DMS 273 treated with DMSO at 0.1 percent for 48 hours (cell line): Measurements from ENCODE around the gene CEP162.
"Not testable (repeated sequence)": the region's sequence is repeated elsewhere in the genome, so short reads cannot be mapped to it uniquely, and the experiment has no call there.

Experiments used
- DNase-seq: peaks from one replicate; lab custom pipeline; 2025; lab: John Stamatoyannopoulos, UW

Gene CEP162

GRCh38 chr6:84224251-84224650 is 3.2 kb downstream of the CEP162 start:
- DNase-seq: no peak

GRCh38 chr6:84223608-84224007 is 3.8 kb downstream of the CEP162 start:
- not testable (repeated sequence) for DNase-seq

DNA sequence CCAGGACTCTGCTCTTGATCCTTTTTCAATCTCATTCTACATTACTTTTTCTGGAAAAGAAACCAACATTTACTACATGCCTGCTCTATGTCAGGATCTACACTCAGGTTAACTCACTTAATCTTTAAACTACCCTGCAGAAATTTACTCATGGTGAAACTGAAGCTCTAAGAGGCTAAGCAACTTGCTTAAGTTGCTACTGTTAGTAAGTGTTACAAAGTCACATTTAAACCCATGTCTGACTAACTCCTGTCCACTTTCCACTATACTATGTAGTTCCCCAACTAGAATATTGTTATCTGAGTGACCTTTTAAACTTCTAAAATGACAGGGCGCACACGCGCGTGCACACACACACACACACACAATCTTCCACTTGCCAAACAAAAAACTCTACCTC is 5.0 kb downstream of the CEP162 start:
- no peak for DNase-seq

- no peak for DNase-seq
These were observed 6.5 kb downstream of the CEP162 start for GRCh38 chr6:84220809-84221409.

DNA sequence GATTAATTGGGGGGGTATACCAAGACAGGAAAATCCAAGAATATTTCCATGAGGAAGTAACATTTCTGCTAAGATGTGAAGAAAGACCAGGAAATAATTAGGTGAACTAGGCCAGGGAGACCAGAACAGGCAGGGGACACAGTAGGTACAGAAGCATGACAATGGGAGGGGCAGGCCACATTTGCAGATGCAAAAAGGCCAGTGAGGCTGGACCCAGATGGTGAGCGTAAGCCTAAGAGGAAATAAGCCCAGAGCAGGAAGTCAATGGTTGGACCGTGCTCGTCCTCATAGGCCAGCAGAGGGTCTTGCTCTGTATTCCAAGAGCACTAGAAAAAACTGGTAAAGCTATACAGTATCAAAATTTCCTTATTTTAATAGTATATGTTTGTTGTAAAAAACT is 9.4 kb downstream of the CEP162 start:
- no peak for DNase-seq

DNA sequence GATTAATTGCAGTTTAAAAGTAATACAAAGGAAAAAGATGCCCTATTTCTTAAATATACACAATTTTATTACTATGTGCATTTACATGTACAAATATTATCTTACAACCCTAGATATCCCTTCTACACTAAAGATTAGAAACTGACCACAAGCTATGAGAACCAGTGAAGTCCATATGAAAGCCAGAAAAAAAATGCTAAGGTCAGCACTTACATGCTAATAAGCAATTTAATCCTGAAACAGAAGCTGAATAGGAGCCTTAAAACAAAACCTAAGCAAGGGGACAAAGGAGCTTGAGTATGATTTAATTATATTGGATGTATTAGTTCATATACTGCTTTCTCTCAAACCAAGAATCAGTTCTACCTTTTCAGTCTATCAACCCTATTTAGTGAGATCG is 14.2 kb downstream of the CEP162 start:
- DNase-seq: no peak

GRCh38 chr6:84204011-84204410 is 23.4 kb downstream of the CEP162 start:
- DNase-seq: no peak

- not testable (repeated sequence) for DNase-seq
These were observed 27.5 kb downstream of the CEP162 start for GRCh38 chr6:84199987-84200386.

- DNase-seq: no peak
These were observed 29.7 kb downstream of the CEP162 start for GRCh38 chr6:84197708-84198107.

DNA sequence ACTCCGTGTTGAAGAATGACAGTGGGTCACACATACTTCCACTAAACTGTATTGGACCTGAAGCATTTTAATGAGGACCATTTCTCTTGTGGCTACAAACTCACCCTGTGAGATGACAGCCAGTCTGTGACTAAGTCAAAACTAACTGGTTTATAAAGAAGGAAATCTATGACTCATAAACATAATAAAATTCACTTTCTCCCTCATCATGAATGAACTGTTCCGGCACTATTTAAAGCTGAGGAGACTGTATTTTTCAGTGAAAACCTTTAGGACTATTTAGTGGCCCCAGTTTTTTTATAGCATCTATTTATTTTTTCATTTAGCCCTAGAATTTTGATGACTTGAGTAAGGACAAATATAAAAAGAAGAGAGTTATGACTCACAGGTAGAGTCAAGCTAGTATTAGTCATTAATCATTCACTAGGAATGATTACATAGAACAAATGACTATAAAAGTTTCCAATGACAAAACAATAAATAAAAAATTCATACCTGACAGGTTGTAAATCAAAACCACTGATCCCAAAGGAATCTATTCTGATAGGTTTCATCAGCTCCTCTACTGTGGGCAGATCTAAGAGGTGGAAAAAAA is 34.2 kb downstream of the CEP162 start:
- DNase-seq: no peak

GRCh38 chr6:84191802-84192201 is 35.6 kb downstream of the CEP162 start:
- no peak for DNase-seq

- DNase-seq: not testable (repeated sequence)
These were observed 38.1 kb downstream of the CEP162 start for GRCh38 chr6:84189356-84189755.

DNA sequence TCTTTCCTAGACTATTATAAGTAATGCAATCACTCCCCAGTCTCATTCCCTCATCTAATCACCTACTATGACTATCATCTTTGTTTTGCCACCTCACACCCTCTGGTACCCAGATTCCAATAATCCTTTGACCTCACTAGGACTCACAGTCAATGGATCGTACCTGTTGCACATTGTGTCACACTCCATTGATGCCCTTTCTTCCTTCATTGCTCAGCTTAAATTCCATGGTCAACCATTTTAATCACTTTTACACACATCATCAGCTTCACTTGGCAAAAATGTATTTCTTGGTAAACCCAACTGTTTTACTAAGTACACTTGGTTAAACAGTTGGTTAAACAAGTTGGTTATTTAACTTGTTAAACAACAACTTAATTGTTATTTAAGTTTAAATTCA is 44.0 kb downstream of the CEP162 start:
- DNase-seq: no peak

GRCh38 chr6:84182001-84182400 is 45.4 kb downstream of the CEP162 start:
- no peak for DNase-seq

DNA sequence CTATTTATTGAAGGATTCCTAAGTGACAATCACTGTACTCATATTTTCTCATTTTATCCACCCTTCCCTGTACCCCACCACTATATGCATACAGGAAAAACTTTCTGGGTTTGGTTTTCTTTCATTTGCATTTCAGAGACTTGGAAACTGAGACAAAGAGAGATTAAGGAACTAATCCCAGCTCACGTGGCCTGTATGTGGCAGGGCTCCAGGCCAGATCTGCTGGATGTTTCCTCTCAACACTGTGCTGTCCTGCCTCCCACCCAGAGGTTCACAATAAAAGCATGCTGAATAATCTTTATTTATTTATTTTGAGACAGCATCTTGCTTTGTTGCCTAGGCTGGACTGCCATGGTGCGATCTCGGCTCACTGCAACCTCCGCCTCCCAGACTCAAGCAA is 50.2 kb downstream of the CEP162 start:
- DNase-seq: no peak

GRCh38 chr6:84172574-84172973 is 54.9 kb downstream of the CEP162 start:
- no peak for DNase-seq

DNA sequence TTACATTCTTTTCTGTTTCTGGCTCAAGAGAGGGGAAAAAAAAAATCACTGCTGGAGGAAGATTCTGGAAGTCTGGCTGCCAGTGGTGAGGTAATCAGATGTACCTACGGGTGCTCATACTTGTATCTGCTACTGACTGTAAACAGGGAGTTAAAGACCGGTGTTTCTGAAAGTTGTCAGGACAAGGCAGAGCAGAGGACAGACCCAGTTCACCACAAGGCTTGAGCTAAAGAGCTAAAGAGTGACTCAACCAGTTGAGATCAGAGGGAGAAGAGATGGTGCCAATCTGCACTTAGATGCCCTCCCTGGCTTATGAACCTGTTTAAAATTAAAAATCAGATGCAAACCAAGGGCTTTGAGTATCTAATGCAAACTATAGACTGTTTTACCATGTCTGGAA is 55.4 kb downstream of the CEP162 start:
- no peak for DNase-seq

DNA sequence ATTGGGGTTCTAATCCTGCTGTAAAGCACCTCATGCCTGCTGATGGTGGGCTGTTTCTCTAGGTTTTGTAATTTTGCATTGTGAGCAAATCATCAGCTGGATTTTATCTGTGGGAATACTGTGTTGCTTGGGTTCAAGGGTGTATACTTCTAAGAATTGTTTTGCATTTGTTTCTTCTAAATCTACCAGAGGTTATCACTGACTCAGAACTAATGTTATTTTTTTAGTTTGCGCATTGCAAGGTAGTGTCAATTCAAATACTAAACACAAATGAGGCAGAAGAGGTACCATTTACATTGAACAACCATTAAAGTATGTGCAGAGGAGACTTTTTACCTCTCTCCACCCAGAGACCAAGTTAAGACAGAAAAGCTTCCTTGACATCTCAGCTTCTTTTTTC is 60.0 kb downstream of the CEP162 start:
- no peak for DNase-seq

DNA sequence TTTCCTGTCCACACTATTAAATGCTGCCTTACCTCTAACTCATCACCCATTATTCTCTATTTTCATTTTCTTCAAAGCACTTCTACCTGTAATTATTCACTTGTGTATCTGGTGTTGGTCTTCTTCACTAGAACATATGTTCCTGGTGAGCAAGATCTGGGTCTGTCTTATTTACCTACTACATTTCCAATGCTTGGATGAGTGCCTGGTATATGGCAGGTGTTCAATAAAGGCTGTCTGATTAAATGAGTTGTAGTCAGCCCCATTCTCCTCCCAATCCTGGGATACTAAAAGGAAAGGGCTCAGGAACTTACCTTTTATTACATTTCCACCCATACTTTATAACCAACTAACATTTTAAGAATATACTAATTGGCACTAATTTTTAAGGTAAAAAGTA is 61.0 kb downstream of the CEP162 start:
- DNase-seq: peak; percentile 43

DNA sequence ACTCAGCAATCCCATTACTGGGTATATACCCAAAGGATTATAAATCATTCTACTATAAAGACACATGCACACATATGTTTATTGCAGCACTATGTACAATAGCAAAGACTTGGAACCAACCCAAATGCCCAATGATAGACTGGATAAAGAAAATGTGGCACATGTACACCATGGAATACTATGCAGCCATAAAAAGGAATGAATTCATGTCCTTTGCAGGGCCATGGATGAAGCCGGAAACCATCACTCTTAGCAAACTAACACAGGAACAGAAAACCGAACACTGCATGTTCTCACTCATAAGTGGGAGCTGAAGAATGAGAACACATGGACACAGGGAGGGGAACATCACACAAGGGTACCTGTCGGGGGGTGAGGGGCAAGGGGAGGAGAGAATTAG is 63.1 kb downstream of the CEP162 start:
- DNase-seq: not testable (repeated sequence)

DNA sequence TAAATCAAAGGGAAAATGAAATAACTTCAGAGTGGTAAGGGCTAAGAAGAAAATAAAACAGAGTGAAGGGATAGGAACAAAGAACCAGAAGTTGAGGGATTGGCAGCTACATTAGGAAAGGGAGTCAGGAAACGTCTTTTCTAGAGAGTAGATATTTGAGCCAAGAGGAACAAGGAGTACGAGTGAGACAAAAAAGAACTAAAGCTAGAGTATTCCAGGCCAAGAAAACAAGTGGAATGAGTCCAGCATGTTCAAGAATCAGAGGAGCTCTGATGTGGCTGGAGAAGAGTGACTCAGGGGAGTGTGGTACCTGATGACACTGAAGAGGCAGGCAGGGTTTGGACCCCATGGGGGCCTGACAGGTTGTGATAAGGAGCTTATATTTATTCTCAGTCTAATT is 66.3 kb downstream of the CEP162 start:
- no peak for DNase-seq

DNA sequence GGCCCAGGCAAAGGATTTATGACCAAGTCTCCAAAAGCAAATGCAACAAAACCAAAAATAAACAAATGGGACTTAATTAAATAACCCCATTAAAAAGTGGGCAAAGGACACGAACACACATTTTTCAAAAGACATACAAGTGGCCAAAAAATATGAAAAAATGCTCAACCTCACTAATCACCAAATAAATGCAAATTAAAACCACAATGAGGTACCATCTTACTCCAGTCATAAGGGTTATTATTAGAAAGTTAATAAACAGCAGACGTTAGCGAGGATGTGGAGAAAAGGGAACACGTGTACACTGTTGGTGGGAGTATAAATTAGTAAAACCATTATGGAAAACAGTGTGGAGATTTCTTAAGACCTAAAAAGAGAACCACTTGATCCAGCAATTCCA is 71.1 kb downstream of the CEP162 start:
- no peak for DNase-seq

- DNase-seq: no peak
These were observed 75.8 kb downstream of the CEP162 start for GRCh38 chr6:84151669-84152068.

- DNase-seq: peak; percentile 91
These were observed 76.7 kb downstream of the CEP162 start for GRCh38 chr6:84150705-84151104.
